Neural cell (in vitro differentiated cells): ENCODE data around the gene KLF2. TPM values are rescaled to one million over a fixed set of nuclear protein-coding genes. Genes with fewer than 3 reads are reported as not detected.

Source experiments
- H2AFZ ChIP-seq: fragments of 200-600, 300-800 bp; sonication (generic), shearing (Covaris generic); 2 replicates; pipeline ENCODE4 v1.6.0; 2014; ENCODE audit warnings: low read depth, mild to moderate bottlenecking, antibody characterized with exemption, low read length, moderate library complexity
- H3F3A ChIP-seq: fragments of 200-600 bp; shearing (Covaris generic); 2 replicates; pipeline ENCODE4 v1.6.1; 2016; ENCODE audit warnings: mild to moderate bottlenecking, moderate library complexity, mixed read lengths, antibody characterized with exemption, low read length; ENCODE audit not compliant: insufficient read depth, poor library complexity, severe bottlenecking
- H3K27ac ChIP-seq: fragments of 200-600, 300-800 bp; sonication (generic), shearing (Covaris generic); 2 replicates; pipeline ENCODE4 v1.5.1; 2014; ENCODE audit warnings: mild to moderate bottlenecking, low read length, moderate library complexity
- H3K27me3 ChIP-seq: fragments of 300-800, 200-600 bp; sonication (generic), shearing (Covaris generic); 2 replicates; pipeline ENCODE4 v1.6.0; 2014; ENCODE audit warnings: mild to moderate bottlenecking, low read depth, low read length, moderate library complexity; ENCODE audit not compliant: insufficient read depth
- H3K36me3 ChIP-seq: fragments of 300-800, 200-600 bp; sonication (generic), shearing (Covaris generic); 2 replicates; pipeline ENCODE4 v1.5.1; 2014; ENCODE audit warnings: mild to moderate bottlenecking, antibody characterized with exemption, low read length, moderate library complexity; ENCODE audit not compliant: insufficient read depth
- H3K4me2 ChIP-seq: fragments of 300-800, 200-600 bp; sonication (generic), shearing (Covaris generic); 2 replicates; pipeline ENCODE4 v1.6.0; 2014; ENCODE audit warnings: mild to moderate bottlenecking, low read length
- H3K4me3 ChIP-seq: fragments of 300-800, 200-600 bp; sonication (generic), shearing (Covaris generic); 2 replicates; pipeline ENCODE4 v1.5.1; 2014; ENCODE audit warnings: mild to moderate bottlenecking, low read length, moderate library complexity
- H3K79me2 ChIP-seq: fragments of 200-600 bp; shearing (Covaris generic); replicated peaks from 2 replicates; pipeline ENCODE4 v1.6.0; 2014; ENCODE audit warnings: mild to moderate bottlenecking, low read length, moderate library complexity; ENCODE audit not compliant: insufficient read depth
- H3K9ac ChIP-seq: fragments of 300-800, 200-600 bp; sonication (generic), shearing (Covaris generic); 2 replicates; pipeline ENCODE4 v1.6.1; 2016; ENCODE audit warnings: mild to moderate bottlenecking, low read length, mixed read lengths
- H3K9me2 ChIP-seq: fragments of 200-600 bp; shearing (Covaris generic); 2 replicates; pipeline ENCODE4 v1.6.1; 2016; ENCODE audit warnings: mild to moderate bottlenecking, low read length, mixed read lengths; ENCODE audit not compliant: insufficient read depth
- H3K9me3 ChIP-seq: fragments of 200-600, 300-800 bp; sonication (generic), shearing (Covaris generic); 2 replicates; pipeline ENCODE4 v1.6.1; 2016; ENCODE audit warnings: mild to moderate bottlenecking, mixed run types, low read length, moderate library complexity, mixed read lengths
- H4K20me1 ChIP-seq: fragments of 200-600 bp; shearing (Covaris generic); 2 replicates; pipeline ENCODE4 v1.6.1; 2016; ENCODE audit warnings: mild to moderate bottlenecking, mixed run types; ENCODE audit not compliant: insufficient read depth
- EP300 ChIP-seq: fragments of 450-650 bp; conservative IDR thresholded peaks from 2 replicates; pipeline ENCODE4 v1.6.1; 2014; ENCODE audit warnings: antibody characterized with exemption, mild to moderate bottlenecking, moderate library complexity; ENCODE audit not compliant: poor library complexity, severe bottlenecking
- EZH2 ChIP-seq: fragments of 200-600, 300-800 bp; shearing (Covaris generic), sonication (generic); IDR thresholded peaks from 2 replicates; pipeline ENCODE4 v1.6.1; 2014; ENCODE audit warnings: antibody characterized with exemption, low read length, borderline replicate concordance, mild to moderate bottlenecking; ENCODE audit not compliant: insufficient read depth, poor library complexity, severe bottlenecking
- MXI1 ChIP-seq: fragments of 450-650 bp; conservative IDR thresholded peaks from 2 replicates; pipeline ENCODE4 v1.6.1; 2014; ENCODE audit warnings: antibody characterized with exemption, mild to moderate bottlenecking; ENCODE audit not compliant: poor library complexity, severe bottlenecking
- POLR2AphosphoS5 ChIP-seq: IDR thresholded peaks from 2 replicates; pipeline ENCODE4 v1.6.1; 2012
- RAD21 ChIP-seq: fragments of 450-650 bp; conservative IDR thresholded peaks from 2 replicates; pipeline ENCODE4 v1.6.1; 2014; ENCODE audit warnings: antibody characterized with exemption, mild to moderate bottlenecking, moderate library complexity
- SMC3 ChIP-seq: fragments of 450-650 bp; conservative IDR thresholded peaks from 2 replicates; pipeline ENCODE4 v1.6.1; 2014; ENCODE audit warnings: antibody characterized with exemption, mild to moderate bottlenecking, moderate library complexity; ENCODE audit not compliant: poor library complexity
- TAF1 ChIP-seq: IDR thresholded peaks from 2 replicates; pipeline ENCODE4 v1.6.1; 2012; ENCODE audit warnings: low read depth
- polyA plus RNA-seq: library from polyadenylated mRNA; depleted of rRNA; stranded (reverse); fragments of >200 nt; gene quantifications from 2 replicates; pipeline ENCODE4 v1.2.3, GENCODE V29; 2014
- TF ChIP-seq, protein P1 (sequence below): fragments of 450-650 bp; IDR thresholded peaks from 2 replicates; pipeline ENCODE4 v1.5.1; 2014; ENCODE audit warnings: antibody characterized with exemption, mild to moderate bottlenecking, moderate library complexity; ENCODE audit not compliant: poor library complexity, severe bottlenecking
- TF ChIP-seq, protein P2 (sequence below): IDR thresholded peaks from 2 replicates; pipeline ENCODE4 v1.6.1; 2012; ENCODE audit warnings: borderline replicate concordance

Gene KLF2
- polyA plus RNA-seq, 1 donor from 2014 or later = 0.15 TPM

DNA sequence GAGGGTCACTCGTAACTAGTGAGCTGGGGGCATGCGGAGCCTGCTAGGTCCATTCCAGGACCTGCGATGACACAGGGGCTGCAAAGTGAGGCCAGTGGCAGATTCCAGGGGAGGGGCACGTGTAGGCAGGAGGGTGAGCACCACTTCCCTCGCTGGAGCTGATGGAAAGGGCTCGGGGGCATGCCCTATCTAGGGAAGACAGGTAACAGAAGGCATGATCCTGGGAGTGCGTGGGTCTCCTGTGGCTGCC lies 51.2 kb downstream of the KLF2 start:
- TF ChIP-seq, protein P1, sequence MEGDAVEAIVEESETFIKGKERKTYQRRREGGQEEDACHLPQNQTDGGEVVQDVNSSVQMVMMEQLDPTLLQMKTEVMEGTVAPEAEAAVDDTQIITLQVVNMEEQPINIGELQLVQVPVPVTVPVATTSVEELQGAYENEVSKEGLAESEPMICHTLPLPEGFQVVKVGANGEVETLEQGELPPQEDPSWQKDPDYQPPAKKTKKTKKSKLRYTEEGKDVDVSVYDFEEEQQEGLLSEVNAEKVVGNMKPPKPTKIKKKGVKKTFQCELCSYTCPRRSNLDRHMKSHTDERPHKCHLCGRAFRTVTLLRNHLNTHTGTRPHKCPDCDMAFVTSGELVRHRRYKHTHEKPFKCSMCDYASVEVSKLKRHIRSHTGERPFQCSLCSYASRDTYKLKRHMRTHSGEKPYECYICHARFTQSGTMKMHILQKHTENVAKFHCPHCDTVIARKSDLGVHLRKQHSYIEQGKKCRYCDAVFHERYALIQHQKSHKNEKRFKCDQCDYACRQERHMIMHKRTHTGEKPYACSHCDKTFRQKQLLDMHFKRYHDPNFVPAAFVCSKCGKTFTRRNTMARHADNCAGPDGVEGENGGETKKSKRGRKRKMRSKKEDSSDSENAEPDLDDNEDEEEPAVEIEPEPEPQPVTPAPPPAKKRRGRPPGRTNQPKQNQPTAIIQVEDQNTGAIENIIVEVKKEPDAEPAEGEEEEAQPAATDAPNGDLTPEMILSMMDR = no peak
- TF ChIP-seq RAD21 (no peak), SMC3 (no peak), EP300 (no peak), TAF1 (no peak), MXI1 (no peak), EZH2 (no peak), POLR2AphosphoS5 (no peak)
- TF ChIP-seq, protein P2, sequence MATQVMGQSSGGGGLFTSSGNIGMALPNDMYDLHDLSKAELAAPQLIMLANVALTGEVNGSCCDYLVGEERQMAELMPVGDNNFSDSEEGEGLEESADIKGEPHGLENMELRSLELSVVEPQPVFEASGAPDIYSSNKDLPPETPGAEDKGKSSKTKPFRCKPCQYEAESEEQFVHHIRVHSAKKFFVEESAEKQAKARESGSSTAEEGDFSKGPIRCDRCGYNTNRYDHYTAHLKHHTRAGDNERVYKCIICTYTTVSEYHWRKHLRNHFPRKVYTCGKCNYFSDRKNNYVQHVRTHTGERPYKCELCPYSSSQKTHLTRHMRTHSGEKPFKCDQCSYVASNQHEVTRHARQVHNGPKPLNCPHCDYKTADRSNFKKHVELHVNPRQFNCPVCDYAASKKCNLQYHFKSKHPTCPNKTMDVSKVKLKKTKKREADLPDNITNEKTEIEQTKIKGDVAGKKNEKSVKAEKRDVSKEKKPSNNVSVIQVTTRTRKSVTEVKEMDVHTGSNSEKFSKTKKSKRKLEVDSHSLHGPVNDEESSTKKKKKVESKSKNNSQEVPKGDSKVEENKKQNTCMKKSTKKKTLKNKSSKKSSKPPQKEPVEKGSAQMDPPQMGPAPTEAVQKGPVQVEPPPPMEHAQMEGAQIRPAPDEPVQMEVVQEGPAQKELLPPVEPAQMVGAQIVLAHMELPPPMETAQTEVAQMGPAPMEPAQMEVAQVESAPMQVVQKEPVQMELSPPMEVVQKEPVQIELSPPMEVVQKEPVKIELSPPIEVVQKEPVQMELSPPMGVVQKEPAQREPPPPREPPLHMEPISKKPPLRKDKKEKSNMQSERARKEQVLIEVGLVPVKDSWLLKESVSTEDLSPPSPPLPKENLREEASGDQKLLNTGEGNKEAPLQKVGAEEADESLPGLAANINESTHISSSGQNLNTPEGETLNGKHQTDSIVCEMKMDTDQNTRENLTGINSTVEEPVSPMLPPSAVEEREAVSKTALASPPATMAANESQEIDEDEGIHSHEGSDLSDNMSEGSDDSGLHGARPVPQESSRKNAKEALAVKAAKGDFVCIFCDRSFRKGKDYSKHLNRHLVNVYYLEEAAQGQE = no peak
- Histone ChIP-seq H4K20me1 (no peaks in the 10 kb centered on the region), H3K79me2 (no peaks in the 10 kb centered on the region), H3K4me3 (no peak overlapping the region), H3K9me3 (no peaks in the 10 kb centered on the region), H3K9ac (no peak overlapping the region), H3K27ac (no peak overlapping the region), H3K27me3 (no peaks in the 10 kb centered on the region), H3K36me3 (peaks cover 17% of the 10 kb centered on the region), H3K9me2 (no peaks in the 10 kb centered on the region), H3K4me2 (no peak overlapping the region), H2AFZ (no peak overlapping the region), H3F3A (no peaks in the 10 kb centered on the region)

DNA sequence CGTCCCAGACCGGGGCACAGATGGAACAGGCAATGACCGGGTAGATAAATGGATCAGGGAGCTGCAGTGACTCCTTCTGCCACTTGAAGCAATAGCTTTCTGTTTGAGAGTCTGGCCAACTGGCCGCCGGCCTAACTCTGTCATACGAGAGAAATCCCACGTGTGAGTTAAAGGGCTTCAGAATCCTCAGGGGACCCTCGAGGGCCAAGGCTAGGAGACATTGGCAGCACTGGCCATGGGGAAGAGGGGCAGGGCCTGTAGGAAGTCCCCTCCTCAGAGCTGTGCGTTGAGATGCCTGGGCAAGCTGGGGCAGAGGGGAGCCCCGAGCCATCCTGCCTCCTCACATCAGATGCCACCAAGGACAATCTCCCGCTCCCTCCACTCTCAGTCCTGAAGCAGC lies 51.6 kb downstream of the KLF2 start:
- Histone ChIP-seq H3K9me2 (no peaks in the 10 kb centered on the region), H3K27me3 (no peaks in the 10 kb centered on the region), H2AFZ (no peak overlapping the region), H3K36me3 (peaks cover 20% of the 10 kb centered on the region), H3K4me3 (no peak overlapping the region), H3K9me3 (no peaks in the 10 kb centered on the region), H4K20me1 (no peaks in the 10 kb centered on the region), H3K27ac (no peak overlapping the region), H3K4me2 (no peak overlapping the region), H3F3A (no peaks in the 10 kb centered on the region), H3K9ac (no peak overlapping the region), H3K79me2 (no peaks in the 10 kb centered on the region)
- TF ChIP-seq RAD21 = no peak
- TF ChIP-seq SMC3 = no peak

DNA sequence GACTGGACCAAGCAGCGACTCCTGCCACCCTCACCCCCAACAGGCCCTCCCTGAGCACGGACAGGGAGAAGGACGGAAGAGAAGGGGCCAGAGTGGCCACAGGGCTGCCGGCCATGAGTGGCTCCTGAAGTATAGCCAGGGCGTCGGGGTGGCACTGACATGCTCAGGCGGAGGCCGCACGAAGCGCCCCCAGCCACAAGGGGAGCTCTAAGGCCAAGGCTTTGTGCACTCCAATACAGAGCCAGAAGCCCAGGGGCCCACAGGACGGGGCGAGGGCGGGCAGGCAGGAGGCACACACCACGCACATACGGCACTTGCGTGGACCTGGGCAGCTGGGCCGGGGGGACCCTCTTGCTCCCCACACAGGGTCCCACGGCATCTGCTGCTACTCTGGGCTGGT lies 52.0 kb downstream of the KLF2 start:
- H3K9me2 ChIP-seq = no peaks in the 10 kb centered on the region
- H3K27me3 ChIP-seq = no peaks in the 10 kb centered on the region
- H3K9me3 ChIP-seq = no peaks in the 10 kb centered on the region
- no peak overlapping the region for H2AFZ ChIP-seq
- no peak overlapping the region for H3K9ac ChIP-seq
- H3K4me2 ChIP-seq = no peak overlapping the region
- no peak for TF ChIP-seq EP300
- no peak for TF ChIP-seq RAD21
- no peak for TF ChIP-seq EZH2
- TF ChIP-seq SMC3 = no peak
- TF ChIP-seq, protein P2 = no peak
- no peak for TF ChIP-seq MXI1
- TF ChIP-seq, protein P1 = no peak
- no peak for TF ChIP-seq TAF1
- TF ChIP-seq POLR2AphosphoS5 = no peak
- no peak overlapping the region for H3K27ac ChIP-seq
- H3K36me3 ChIP-seq = peaks cover 20% of the 10 kb centered on the region
- no peak overlapping the region for H3K4me3 ChIP-seq
- H4K20me1 ChIP-seq = no peaks in the 10 kb centered on the region
- no peaks in the 10 kb centered on the region for H3F3A ChIP-seq
- H3K79me2 ChIP-seq = no peaks in the 10 kb centered on the region
